Measurements from ENCODE around the gene COLEC11. TPM values are rescaled to one million over a fixed set of nuclear protein-coding genes. Genes with fewer than 3 reads are reported as not detected.

The COLEC11 gene
- total and polyA plus RNA-seq, 2 of the 13 experiments (the other 11 are each of a cell fraction or from before 2014, with no cell fraction given): 1.5 to 3.0 TPM

- TF ChIP-seq CEBPB (IDR thresholded peaks at IDR 0.05; ENCODE audit: borderline replicate concordance, low read depth, low read length): no peak
- TF ChIP-seq RFX3 (CRISPR knock-in tag; IDR thresholded peaks at IDR 0.05): peak; percentile 96
- TF ChIP-seq ZNF138 (CRISPR knock-in tag; IDR thresholded peaks at IDR 0.05; ENCODE audit: low read depth): no peak
- TF ChIP-seq ZNF891 (CRISPR knock-in tag; IDR thresholded peaks at IDR 0.05): no peak
- no peak for TF ChIP-seq ZNF670 (CRISPR knock-in tag; IDR thresholded peaks at IDR 0.05; ENCODE audit: borderline replicate concordance)
- TF ChIP-seq ARID5B (CRISPR knock-in tag; IDR thresholded peaks at IDR 0.05): peak; percentile 39; the same call in 1 of the 2 replicates
- no peak for TF ChIP-seq ZFP82 (CRISPR knock-in tag; IDR thresholded peaks at IDR 0.05; ENCODE audit: borderline replicate concordance)
- no peak for TF ChIP-seq PLSCR1 (CRISPR knock-in tag; IDR thresholded peaks at IDR 0.05; ENCODE audit: borderline replicate concordance)
- TF ChIP-seq TIGD3 (CRISPR knock-in tag; IDR thresholded peaks at IDR 0.05; ENCODE audit: borderline replicate concordance): no peak
- no peak for TF ChIP-seq GMEB2 (CRISPR knock-in tag; IDR thresholded peaks at IDR 0.05; ENCODE audit: low read depth)
- no peak for TF ChIP-seq ZNF83 (CRISPR knock-in tag; IDR thresholded peaks at IDR 0.05; ENCODE audit: borderline replicate concordance)
- TF ChIP-seq ZNF589 (CRISPR knock-in tag; conservative IDR thresholded peaks at IDR 0.05): no peak
- no peak for TF ChIP-seq ZNF773 (CRISPR knock-in tag; IDR thresholded peaks at IDR 0.05; ENCODE audit: borderline replicate concordance)
- no peak for TF ChIP-seq STAT5B (CRISPR knock-in tag; IDR thresholded peaks at IDR 0.05)
- no peak for TF ChIP-seq SMAD1 (CRISPR knock-in tag; IDR thresholded peaks at IDR 0.05; ENCODE audit: borderline replicate concordance, low read depth)
- no peak for TF ChIP-seq ZMAT3 (CRISPR knock-in tag; conservative IDR thresholded peaks at IDR 0.05)
- no peak for TF ChIP-seq CTCF (CRISPR knock-in tag; IDR thresholded peaks at IDR 0.05)
- TF ChIP-seq TOE1 (CRISPR knock-in tag; IDR thresholded peaks at IDR 0.05): no peak
These were observed 57.1 kb downstream of the COLEC11 start (continued) for GRCh38 chr2:3651691-3652648.
